HFF-Myc (cell line): ENCODE results near the gene TP63.

ENCODE experiments used
- DNase-seq: peaks from one replicate; pipeline ENCODE4 v3.0.0-alpha.2; 2011; ENCODE audit warnings: low read depth; ENCODE audit errors: extremely low read depth
- H3K4me3 ChIP-seq: replicated peaks from 2 replicates; pipeline ENCODE4 v1.5.1; 2011; ENCODE audit warnings: low read depth, mild to moderate bottlenecking, control low read depth, low read length
- TF ChIP-seq, protein P1 (sequence below): IDR thresholded peaks from 2 replicates; pipeline ENCODE4 v1.5.1; 2012; ENCODE audit warnings: mild to moderate bottlenecking, low read depth, low read length, control low read depth; ENCODE audit errors: missing control alignments

Gene TP63

DNA sequence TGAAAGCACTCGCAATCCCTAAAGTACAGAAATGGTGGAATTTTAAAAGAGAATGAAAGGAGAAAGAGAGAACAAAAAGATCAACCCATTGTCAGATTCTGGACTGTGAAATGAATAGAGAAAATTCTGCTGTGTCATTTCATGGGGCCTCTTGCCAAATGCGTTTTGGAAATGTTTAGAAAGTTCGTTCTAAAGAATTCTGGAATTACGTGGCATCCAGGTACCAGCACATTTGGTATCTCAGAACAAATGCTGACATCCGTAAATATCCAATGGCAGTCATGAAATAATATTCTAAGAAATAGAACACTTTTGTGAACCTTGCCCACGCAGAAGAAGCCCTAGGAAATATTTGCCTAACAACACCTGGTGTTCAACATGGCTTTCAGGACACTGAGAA lies 270.3 kb downstream of the TP63 start:
- TF ChIP-seq, protein P1, sequence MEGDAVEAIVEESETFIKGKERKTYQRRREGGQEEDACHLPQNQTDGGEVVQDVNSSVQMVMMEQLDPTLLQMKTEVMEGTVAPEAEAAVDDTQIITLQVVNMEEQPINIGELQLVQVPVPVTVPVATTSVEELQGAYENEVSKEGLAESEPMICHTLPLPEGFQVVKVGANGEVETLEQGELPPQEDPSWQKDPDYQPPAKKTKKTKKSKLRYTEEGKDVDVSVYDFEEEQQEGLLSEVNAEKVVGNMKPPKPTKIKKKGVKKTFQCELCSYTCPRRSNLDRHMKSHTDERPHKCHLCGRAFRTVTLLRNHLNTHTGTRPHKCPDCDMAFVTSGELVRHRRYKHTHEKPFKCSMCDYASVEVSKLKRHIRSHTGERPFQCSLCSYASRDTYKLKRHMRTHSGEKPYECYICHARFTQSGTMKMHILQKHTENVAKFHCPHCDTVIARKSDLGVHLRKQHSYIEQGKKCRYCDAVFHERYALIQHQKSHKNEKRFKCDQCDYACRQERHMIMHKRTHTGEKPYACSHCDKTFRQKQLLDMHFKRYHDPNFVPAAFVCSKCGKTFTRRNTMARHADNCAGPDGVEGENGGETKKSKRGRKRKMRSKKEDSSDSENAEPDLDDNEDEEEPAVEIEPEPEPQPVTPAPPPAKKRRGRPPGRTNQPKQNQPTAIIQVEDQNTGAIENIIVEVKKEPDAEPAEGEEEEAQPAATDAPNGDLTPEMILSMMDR: no peak

DNA sequence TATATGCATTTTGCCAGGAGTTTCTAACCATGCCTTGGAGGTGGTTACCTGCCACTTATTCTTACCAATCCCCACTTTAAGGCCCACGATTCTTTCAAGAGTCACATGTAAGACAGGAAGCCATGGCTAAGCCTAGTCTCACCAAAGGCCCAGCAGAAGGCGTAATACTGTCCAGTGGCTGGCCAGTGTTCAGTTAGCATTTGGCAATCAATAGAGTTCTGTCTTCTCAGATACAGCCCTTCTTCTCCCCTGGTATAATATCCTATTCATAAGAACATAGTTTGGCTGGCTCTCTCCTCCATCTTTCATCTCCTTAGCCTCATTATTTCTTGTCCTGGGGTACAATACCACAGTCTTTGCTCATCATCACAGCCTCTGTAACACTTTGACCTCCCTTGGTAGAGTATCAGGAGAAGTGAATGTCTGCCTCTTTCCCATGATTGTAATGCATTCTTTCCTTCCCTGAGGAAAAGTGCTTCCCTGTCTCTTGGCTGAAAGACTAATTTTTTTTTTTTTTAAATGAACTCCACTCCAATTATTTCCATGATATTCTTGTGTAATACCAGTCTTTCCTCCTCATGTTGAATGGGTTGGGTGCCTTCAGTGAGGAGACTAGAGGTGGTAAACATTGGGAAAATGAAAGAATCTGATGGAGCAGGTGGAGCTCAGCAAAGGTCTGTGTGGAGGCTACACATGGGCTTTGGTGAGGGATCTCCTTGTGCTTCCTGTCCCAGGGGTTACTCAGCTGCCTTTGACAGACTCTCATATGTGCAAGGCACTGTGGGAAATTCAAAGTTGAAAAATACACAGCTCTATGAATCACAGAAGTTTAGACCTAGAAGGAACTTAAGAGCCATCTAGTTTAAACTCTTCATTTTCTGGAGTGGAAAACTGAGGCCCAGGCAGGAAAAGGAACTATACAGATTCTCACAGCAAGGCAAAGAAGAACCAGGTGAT lies 271.3 kb downstream of the TP63 start:
- TF ChIP-seq, protein P1: no peak
- DNase-seq: no peak
- no peak overlapping the region for H3K4me3 ChIP-seq

More for the DNA sequence above, 270.3 kb downstream of the TP63 start:
- H3K4me3 ChIP-seq: no peak overlapping the region
- no peak for DNase-seq

DNA sequence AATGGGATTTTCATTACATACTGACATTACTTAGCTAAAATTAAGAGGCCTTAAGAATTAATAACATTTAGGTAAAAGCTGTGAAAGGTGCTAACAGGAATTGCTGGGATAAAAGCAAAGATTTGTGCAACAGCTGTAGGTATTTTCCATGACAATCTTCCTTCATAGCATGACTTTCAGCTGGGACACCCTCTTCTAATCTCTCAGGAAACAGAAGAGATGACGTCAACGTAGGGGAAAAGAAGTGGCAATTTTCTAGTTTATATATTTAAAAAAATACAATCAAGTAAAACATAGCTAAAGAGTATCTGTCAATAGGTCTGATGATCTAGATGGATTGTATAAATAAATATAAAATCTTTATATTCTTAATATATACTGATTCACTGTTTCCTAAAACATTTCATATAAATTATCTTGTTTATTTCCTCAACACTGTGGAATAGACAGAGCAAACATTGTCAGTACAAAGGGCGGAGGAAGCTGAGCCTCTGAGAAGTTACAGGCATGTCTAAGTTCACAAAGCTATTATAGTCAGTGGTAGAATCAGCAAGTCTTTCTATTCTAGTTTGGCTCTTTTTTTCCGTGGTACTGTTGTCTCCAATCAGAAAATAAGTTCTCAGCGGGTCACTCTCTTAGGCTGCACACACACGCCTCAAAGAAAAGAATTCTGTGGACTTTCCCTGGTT lies 272.5 kb downstream of the TP63 start:
- DNase-seq: no peak
- no peak overlapping the region for H3K4me3 ChIP-seq
- TF ChIP-seq, protein P1: no peak

DNA sequence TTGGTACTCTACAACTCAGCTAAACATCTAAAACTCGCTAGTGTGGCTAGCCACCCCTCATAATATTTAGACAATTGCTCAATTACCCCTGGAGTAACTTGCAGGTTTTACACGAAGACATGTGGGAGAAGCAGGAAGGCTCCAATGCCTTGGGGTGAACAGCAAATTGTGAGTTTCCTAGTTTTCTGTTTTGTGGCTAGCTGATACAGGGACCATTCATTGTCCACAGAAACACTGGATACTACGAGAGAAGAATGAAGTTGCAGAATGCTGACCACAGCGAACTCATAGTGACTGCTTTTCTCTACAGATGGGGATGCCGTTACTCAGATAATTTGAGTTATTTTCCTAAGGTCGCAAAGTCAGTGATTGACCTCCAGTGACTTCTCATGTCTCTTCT lies 276.6 kb downstream of the TP63 start:
- no peak for DNase-seq
- H3K4me3 ChIP-seq: no peak overlapping the region
- TF ChIP-seq, protein P1: no peak

DNA sequence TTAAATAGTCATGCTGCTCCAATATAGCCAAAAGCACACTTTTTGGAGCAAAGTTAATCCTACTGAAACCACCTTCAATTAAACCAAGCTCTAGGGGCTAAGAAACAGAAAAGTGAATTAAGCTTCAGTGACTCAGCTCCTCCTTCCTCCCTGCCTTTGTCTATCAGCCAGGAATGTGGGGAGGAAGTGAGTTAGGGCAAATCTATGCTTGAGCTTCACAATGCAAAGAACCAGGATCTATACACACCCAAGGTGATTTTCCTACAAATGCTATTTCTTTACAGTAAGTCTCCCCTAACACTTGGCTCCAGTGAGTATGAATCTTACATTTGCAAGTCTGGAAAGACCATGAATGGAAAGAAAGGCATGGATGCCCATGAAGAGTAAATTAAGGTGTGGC lies 277.5 kb downstream of the TP63 start:
- no peak overlapping the region for H3K4me3 ChIP-seq
- DNase-seq: peak; percentile 17
- TF ChIP-seq, protein P1: no peak

DNA sequence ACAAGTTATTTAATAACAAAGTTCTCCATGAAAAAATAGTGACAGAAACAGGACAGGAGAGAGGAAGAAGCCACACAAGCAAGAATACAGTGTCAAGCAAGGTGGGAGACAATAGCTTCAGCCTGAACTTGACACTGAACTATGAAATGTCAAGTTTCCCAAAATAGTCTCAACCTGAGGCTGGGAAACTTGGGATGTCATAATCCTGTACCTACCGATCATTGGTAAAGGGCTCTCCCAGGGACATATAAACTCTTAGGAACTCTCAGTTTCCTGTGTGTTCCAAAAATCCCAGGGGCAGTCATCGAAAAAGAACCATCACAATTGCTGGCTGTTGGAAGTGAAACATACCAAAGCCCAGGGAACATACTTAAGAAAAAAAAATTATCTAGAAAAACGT lies 277.9 kb downstream of the TP63 start:
- no peak overlapping the region for H3K4me3 ChIP-seq
- DNase-seq: no peak
- TF ChIP-seq, protein P1: no peak
